BLaER1 treated with 17β-estradiol and CSF1 and Interleukin-3, amounts not matched to agents 10 nM and 100 nM (cell line): ENCODE measurements around the gene TSHZ3.
A peak's percentile ranks its signal among the peaks of the same experiment; 100 is the strongest.

Experiments
- H3K27ac ChIP-seq, 11 experiments: shearing (Covaris generic); formaldehyde crosslinking; 2 replicates each; pipeline ENCODE4 v1.8.1; 2022
- H3K27me3 ChIP-seq, 11 experiments: shearing (Covaris generic); formaldehyde crosslinking; 2 replicates each; pipeline ENCODE4 v1.8.1; 2022
- H3K36me3 ChIP-seq, 11 experiments: shearing (Covaris generic); formaldehyde crosslinking; 2 replicates each; pipeline ENCODE4 v1.8.1; 2022
- H3K4me1 ChIP-seq, 10 experiments: shearing (Covaris generic); formaldehyde crosslinking; 2 replicates each; pipeline ENCODE4 v1.8.1; 2022
- H3K4me2 ChIP-seq, 11 experiments: shearing (Covaris generic); formaldehyde crosslinking; 2 replicates each; pipeline ENCODE4 v1.8.1; 2022
- H3K4me3 ChIP-seq, 10 experiments: shearing (Covaris generic); formaldehyde crosslinking; 2 replicates each; pipeline ENCODE4 v1.8.1; 2022
- H3K9ac ChIP-seq, 11 experiments: shearing (Covaris generic); formaldehyde crosslinking; 2 replicates each; pipeline ENCODE4 v1.8.1; 2022
- H3K9me3 ChIP-seq, 11 experiments: shearing (Covaris generic); formaldehyde crosslinking; replicated peaks in 1 of 11; 2 replicates each; pipeline ENCODE4 v1.8.1; 2022
- H4K20me1 ChIP-seq, 11 experiments: shearing (Covaris generic); formaldehyde crosslinking; 2 replicates each; pipeline ENCODE4 v1.8.1; 2022
- Cebpa-rat ChIP-seq, 11 experiments: shearing (Covaris generic); IDR thresholded peaks; 2 replicates each; pipeline ENCODE4 v1.8.1; 2022

The TSHZ3 gene

DNA sequence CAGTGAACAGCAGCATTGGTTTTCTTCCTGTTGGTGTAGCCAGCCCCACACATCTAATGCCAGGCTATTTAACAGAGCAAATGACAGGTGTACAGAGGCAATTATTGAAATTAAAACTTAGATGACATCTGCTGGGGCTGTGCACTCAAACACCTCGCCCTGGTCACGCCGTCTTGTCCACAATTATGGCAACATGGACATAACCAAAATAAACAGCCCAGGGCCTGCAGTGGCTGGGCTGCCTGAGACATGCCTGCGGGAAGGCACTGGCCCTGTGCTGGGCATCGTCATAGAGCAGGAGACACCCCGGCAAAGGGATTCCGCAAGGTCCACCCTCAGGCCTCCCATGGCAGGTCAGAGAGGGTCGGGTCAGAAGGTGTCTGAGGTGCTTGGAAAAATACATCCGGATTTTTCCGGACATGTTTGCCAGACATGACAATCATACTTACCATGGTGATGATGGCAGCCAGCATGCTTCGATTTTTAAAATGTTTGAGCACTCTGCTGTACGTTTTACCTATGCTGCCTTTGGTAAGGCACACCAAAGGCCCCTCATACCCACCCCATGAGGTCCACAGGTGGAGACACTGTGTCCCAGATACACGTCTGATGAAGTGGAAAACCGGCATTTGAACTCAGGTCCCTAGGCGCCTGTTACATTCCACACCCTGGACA is 47.8 kb downstream of the TSHZ3 start:
- Histone ChIP-seq H3K27me3 (no peaks in the 10 kb centered on the region), H3K4me3 (no peak overlapping the region), H3K36me3 (peaks cover 0 to 33% (median 0%) of the 10 kb centered on the region in 11 experiments; a peak in 7 of 22 replicates), H3K27ac (peak overlapping the region in 3 of 11 experiments; percentile 3 to 35 (median 13); a peak in 1 of 22 replicates), H3K4me1 (peaks cover 8 to 52% (median 31%) of the 10 kb centered on the region in 10 experiments; a peak in 18 of 20 replicates), H3K9ac (no peak overlapping the region), H3K9me3 (no peaks in the 10 kb centered on the region), H4K20me1 (peaks cover 0 to 49% (median 6%) of the 10 kb centered on the region in 11 experiments; a peak in 7 of 22 replicates), H3K4me2 (0 out of 22 replicates have a peak overlapping the region, but pooled peaks of 1 of the 11 experiments have one; percentile 0)
- no peak for TF ChIP-seq Cebpa-rat (IDR thresholded peaks at IDR 0.05)

GRCh38 chr19:31300422-31300821 is 48.8 kb downstream of the TSHZ3 start:
- peaks cover 0 to 38% (median 0%) of the 10 kb centered on the region in 11 experiments; a peak in 7 of 22 replicates for H3K36me3 ChIP-seq
- peaks cover 0 to 57% (median 6%) of the 10 kb centered on the region in 11 experiments; a peak in 7 of 22 replicates for H4K20me1 ChIP-seq
- H3K4me3 ChIP-seq = no peak overlapping the region
- H3K4me1 ChIP-seq = peaks cover 6 to 42% (median 21%) of the 10 kb centered on the region in 10 experiments; a peak in 18 of 20 replicates
- no peak overlapping the region for H3K27ac ChIP-seq
- no peaks in the 10 kb centered on the region for H3K27me3 ChIP-seq
- no peak overlapping the region for H3K9ac ChIP-seq
- H3K9me3 ChIP-seq = no peaks in the 10 kb centered on the region
- no peak for TF ChIP-seq Cebpa-rat (IDR thresholded peaks at IDR 0.05)
- H3K4me2 ChIP-seq = no peak overlapping the region

DNA sequence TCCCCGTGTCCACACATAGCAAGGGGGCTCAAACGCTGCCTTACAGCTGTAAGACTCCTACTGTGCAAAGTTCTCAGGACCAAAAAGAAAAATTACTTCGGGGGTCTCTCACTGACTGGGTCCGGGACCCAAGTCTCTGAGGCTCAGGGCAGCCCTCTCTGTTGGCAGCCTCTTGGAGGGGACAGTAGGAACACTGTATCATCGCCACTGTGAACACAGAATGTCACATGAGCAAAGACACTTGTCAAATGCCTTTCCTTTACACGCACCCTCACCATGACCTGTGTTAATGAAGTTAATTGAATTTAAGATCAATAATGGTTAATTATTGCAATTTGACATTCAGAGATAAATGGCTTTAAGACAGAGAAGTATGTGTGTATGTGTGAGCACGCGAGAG is 49.6 kb downstream of the TSHZ3 start:
- peaks cover 0 to 35% (median 14%) of the 10 kb centered on the region in 10 experiments; a peak in 16 of 20 replicates for H3K4me1 ChIP-seq
- H3K4me3 ChIP-seq = no peak overlapping the region
- H3K27me3 ChIP-seq = no peaks in the 10 kb centered on the region
- H3K9ac ChIP-seq = no peak overlapping the region
- no peak overlapping the region for H3K27ac ChIP-seq
- peaks cover 0 to 64% (median 6%) of the 10 kb centered on the region in 11 experiments; a peak in 7 of 22 replicates for H4K20me1 ChIP-seq
- no peaks in the 10 kb centered on the region for H3K9me3 ChIP-seq
- peaks cover 0 to 39% (median 0%) of the 10 kb centered on the region in 11 experiments; a peak in 7 of 22 replicates for H3K36me3 ChIP-seq
- no peak overlapping the region for H3K4me2 ChIP-seq
- no peak for TF ChIP-seq Cebpa-rat (IDR thresholded peaks at IDR 0.05)

- Histone ChIP-seq H4K20me1 (peaks cover 0 to 81% (median 6%) of the 10 kb centered on the region in 11 experiments; a peak in 7 of 22 replicates), H3K27me3 (no peaks in the 10 kb centered on the region), H3K27ac (no peak overlapping the region), H3K9ac (no peak overlapping the region), H3K9me3 (no peaks in the 10 kb centered on the region), H3K4me2 (no peak overlapping the region), H3K36me3 (peaks cover 0 to 55% (median 0%) of the 10 kb centered on the region in 11 experiments; a peak in 8 of 22 replicates), H3K4me1 (peaks cover 0 to 18% (median under 1%) of the 10 kb centered on the region in 10 experiments; a peak in 9 of 20 replicates), H3K4me3 (no peak overlapping the region)
- no peak for TF ChIP-seq Cebpa-rat (IDR thresholded peaks at IDR 0.05)
Measured at GRCh38 chr19:31297991-31298390, 51.2 kb downstream of the TSHZ3 start.

DNA sequence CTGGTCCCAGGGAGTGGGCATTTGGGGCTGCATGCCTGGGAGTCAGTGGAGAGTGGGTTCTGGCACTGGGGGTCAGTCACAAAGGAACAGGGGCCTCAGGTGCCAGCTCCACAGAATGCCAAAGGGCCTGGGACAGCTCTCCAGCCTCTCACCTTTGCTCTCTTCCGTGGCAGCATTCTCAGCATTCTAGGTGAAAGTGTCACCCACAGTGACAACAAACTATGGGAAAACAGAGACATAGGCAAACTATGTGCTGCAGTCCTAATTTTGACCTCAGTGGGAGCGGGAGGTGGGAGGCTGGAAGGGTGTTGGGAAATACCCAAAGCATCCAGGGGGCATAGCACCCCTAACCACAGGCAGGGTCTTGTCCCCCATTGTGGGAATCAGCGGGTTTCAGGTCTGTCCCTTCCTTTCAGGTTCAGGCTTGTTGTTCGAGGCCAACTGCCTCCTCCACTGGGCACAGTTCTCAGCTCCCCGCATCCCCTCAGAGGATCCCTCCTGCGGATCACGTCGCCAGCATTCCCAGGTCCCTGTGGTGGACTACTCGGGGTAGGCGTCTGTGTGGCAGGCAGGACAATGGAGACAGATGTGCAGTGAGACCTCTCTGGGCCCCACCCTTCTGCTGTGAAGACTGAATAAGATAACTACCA is 52.4 kb downstream of the TSHZ3 start:
- no peak for TF ChIP-seq Cebpa-rat (IDR thresholded peaks at IDR 0.05)
- H3K27me3 ChIP-seq = no peaks in the 10 kb centered on the region
- no peak overlapping the region for H3K9ac ChIP-seq
- H3K36me3 ChIP-seq = peaks cover 0 to 63% (median 0%) of the 10 kb centered on the region in 11 experiments; a peak in 8 of 22 replicates
- peaks cover 0 to 11% (median 0%) of the 10 kb centered on the region in 10 experiments; a peak in 5 of 20 replicates for H3K4me1 ChIP-seq
- peaks cover 0 to 84% (median under 1%) of the 10 kb centered on the region in 11 experiments; a peak in 8 of 22 replicates for H4K20me1 ChIP-seq
- H3K4me2 ChIP-seq = no peak overlapping the region
- no peaks in the 10 kb centered on the region for H3K9me3 ChIP-seq
- no peak overlapping the region for H3K27ac ChIP-seq
- no peak overlapping the region for H3K4me3 ChIP-seq

- no peaks in the 10 kb centered on the region for H3K9me3 ChIP-seq
- H3K4me2 ChIP-seq = no peak overlapping the region
- peaks cover 0 to 74% (median 0%) of the 10 kb centered on the region in 11 experiments; a peak in 8 of 22 replicates for H3K36me3 ChIP-seq
- H3K27me3 ChIP-seq = no peaks in the 10 kb centered on the region
- TF ChIP-seq Cebpa-rat (IDR thresholded peaks at IDR 0.05) = no peak
- peaks cover 0 to 11% (median 0%) of the 10 kb centered on the region in 10 experiments; a peak in 1 of 20 replicates for H3K4me1 ChIP-seq
- no peak overlapping the region for H3K27ac ChIP-seq
- no peak overlapping the region for H3K4me3 ChIP-seq
- H4K20me1 ChIP-seq = peaks cover 0 to 94% (median 6%) of the 10 kb centered on the region in 11 experiments; a peak in 14 of 22 replicates
- no peak overlapping the region for H3K9ac ChIP-seq
Measured at GRCh38 chr19:31294189-31294588, 55.0 kb downstream of the TSHZ3 start.

DNA sequence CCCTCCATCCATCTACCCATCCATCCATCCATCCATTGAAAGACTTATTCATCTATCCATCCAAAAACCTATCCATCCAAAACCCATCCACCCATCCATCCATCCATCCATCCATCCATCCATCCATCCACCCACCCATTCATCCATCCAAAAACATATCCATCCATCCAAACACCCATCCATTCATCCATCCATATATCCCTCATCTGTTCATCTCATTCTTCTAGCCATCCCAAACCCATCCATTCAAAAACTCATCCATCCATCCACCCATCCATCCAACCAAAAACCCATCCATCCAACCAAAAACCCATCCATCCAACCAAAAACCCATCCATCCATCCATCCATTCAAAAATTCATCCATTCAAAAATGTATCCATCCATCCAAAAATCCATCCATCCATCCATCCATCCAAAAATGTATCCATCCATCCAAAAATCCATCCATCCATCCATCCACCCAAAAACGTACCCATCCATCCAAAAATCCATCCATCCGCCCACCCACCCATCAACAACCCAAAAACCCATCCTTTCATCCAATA is 56.5 kb downstream of the TSHZ3 start:
- no peak for TF ChIP-seq Cebpa-rat (IDR thresholded peaks at IDR 0.05)
- Histone ChIP-seq H3K36me3 (peaks cover 0 to 80% (median 0%) of the 10 kb centered on the region in 11 experiments; a peak in 8 of 22 replicates), H3K27ac (no peak overlapping the region), H4K20me1 (peaks cover 0 to 95% (median 13%) of the 10 kb centered on the region in 11 experiments; a peak in 14 of 22 replicates), H3K27me3 (no peaks in the 10 kb centered on the region), H3K9ac (no peak overlapping the region), H3K4me2 (no peak overlapping the region), H3K4me3 (no peak overlapping the region), H3K4me1 (peaks cover 0 to 19% (median 4%) of the 10 kb centered on the region in 10 experiments; a peak in 11 of 20 replicates), H3K9me3 (no peaks in the 10 kb centered on the region)

GRCh38 chr19:31290931-31291590 is 58.2 kb downstream of the TSHZ3 start:
- Histone ChIP-seq H3K4me1 (peaks cover 9 to 36% (median 21%) of the 10 kb centered on the region in 10 experiments), H3K9me3 (no peaks in the 10 kb centered on the region), H3K9ac (no peak overlapping the region), H3K4me2 (0 out of 22 replicates have a peak overlapping the region, but pooled peaks of 1 of the 11 experiments have one; percentile 21), H3K36me3 (peaks cover 0 to 64% (median 0%) of the 10 kb centered on the region in 11 experiments; a peak in 6 of 22 replicates), H4K20me1 (peaks cover 0 to 96% (median 19%) of the 10 kb centered on the region in 11 experiments; a peak in 14 of 22 replicates), H3K27ac (no peak overlapping the region), H3K27me3 (no peaks in the 10 kb centered on the region), H3K4me3 (no peak overlapping the region)
- no peak for TF ChIP-seq Cebpa-rat (IDR thresholded peaks at IDR 0.05)
